ENCODE data around the gene FGFRL1. TPM values are rescaled to one million over a fixed set of nuclear protein-coding genes. Genes with fewer than 3 reads are reported as not detected.
A peak's percentile ranks its signal among the peaks of the same experiment; 100 is the strongest.
"Not testable (repeated sequence)": the region's sequence is repeated elsewhere in the genome, so short reads cannot be mapped to it uniquely, and the experiment has no call there.

Gene FGFRL1
- total and polyA plus RNA-seq, 10 donors: 1.4 to 20.6 (median 9.5) TPM

GRCh38 chr4:973431-974397 lies 37.7 kb upstream of the FGFRL1 start, which contains the start of gene DGKQ:
DGKQ (minus strand) TSS chr4:973569; CDS start chr4:973482, 87 bp downstream.
- intact Hi-C loops (cut with DNase I; ENCODE audit: low total_unique reads): loop anchor here (5.0 kb wide), 1 partner anchor 41 kb away; the partner anchor contains the start of genes GAK and TMEM175
- Histone ChIP-seq H3K27me3 (replicated peaks in 1 of 7) (peaks cover 0 to 5% (median 0%) of the 10 kb centered on the region in 7 donors), H3K4me3 (peak within 1 kb of the TSS; percentile 72 to 95 (median 82)), H3K4me1 (peaks cover 13 to 57% (median 37%) of the 10 kb centered on the region in 6 donors), H3K36me3 (no peaks in the 10 kb centered on the region), H3K9me3 (no peaks in the 10 kb centered on the region), H3K27ac (peak within 1 kb of the TSS in 7 of 8 donors; percentile 7 to 77 (median 51))
- TF ChIP-seq CTCF (IDR thresholded peaks at IDR 0.05 in 8 of 11, conservative IDR thresholded peaks at IDR 0.05 in 3 of 11) (no peak), POLR2A (IDR thresholded peaks at IDR 0.05) (no peak), POLR2AphosphoS5 (IDR thresholded peaks at IDR 0.05) (peak; percentile 15 to 59 (median 58))
- WGBS, 5 donors: 11 to 74% (median 35%) methylated on average over 23 to 123 of the region's 123 CpGs
- DNase-seq: peak; percentile 96

GRCh38 chr4:974668-975067 lies 36.8 kb upstream of the FGFRL1 start:
- H3K4me1 ChIP-seq: peaks cover 13 to 59% (median 45%) of the 10 kb centered on the region in 6 donors
- H3K36me3 ChIP-seq: no peaks in the 10 kb centered on the region
- 90 to 96% (median 96%) methylated on average over 9 of the region's 9 CpGs for WGBS, 5 donors
- no peak overlapping the region for H3K4me3 ChIP-seq
- intact Hi-C loops (cut with DNase I; ENCODE audit: low total_unique reads): loop anchor here (5.0 kb wide), 1 partner anchor 42 kb away; the partner anchor contains the start of genes GAK and TMEM175
- DNase-seq: no peak
- no peak overlapping the region for H3K27ac ChIP-seq
- TF ChIP-seq POLR2A (IDR thresholded peaks at IDR 0.05): no peak
- TF ChIP-seq POLR2AphosphoS5 (IDR thresholded peaks at IDR 0.05): no peak
- TF ChIP-seq CTCF (IDR thresholded peaks at IDR 0.05 in 8 of 11, conservative IDR thresholded peaks at IDR 0.05 in 3 of 11): no peak
- peaks cover 0 to 5% (median 0%) of the 10 kb centered on the region in 7 donors for H3K27me3 ChIP-seq (replicated peaks in 1 of 7)
- no peaks in the 10 kb centered on the region for H3K9me3 ChIP-seq

GRCh38 chr4:976016-976415 lies 35.4 kb upstream of the FGFRL1 start:
- intact Hi-C loops (cut with DNase I; ENCODE audit: low total_unique reads); H3K36me3 ChIP-seq; H3K27me3 ChIP-seq (replicated peaks in 1 of 7); H3K4me3 ChIP-seq; H3K27ac ChIP-seq; H3K9me3 ChIP-seq; DNase-seq: not testable (repeated sequence)
- 94 to 100% (median 97%) methylated on average over 8 to 25 of the region's 25 CpGs; no CpG with 5 or more reads in 1 of the 5 donors for WGBS, 5 donors
- peaks cover 13 to 51% (median 35%) of the 10 kb centered on the region in 6 donors for H3K4me1 ChIP-seq

DNA sequence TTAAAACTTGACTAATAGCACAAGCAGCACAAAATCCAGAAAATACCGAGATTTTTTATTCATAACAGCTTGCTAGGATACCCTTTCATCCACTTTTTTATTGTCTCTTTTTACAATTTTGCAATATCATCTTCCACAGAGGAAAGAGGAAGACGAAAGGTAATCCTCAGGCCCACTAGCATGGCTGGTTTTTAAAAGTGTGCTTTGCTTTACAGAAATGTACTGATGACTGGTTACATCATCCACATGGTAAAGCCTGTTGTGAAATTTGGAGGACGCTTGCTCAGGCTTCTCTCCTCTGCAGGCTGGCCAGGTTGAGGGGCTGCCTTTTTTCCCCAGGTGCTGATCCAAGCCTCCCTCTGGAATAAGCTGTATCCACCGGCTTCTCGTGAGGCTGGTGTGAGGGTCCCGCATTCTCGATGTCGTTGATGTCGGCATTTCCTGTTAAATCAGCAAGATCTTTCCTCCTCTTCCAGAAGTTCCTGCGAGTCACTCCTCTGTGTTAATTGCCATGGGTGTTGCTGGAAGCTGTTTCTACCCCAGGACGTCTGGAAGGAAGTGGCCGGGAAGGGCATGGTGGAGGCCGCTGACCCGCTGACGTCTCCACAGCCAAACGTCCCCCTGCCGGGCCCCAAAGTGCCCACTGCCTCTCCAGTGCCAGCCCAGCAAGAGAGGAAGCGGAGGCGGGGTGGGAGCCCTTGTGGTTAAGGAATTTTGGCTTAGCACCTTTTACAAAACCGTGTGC lies 32.3 kb upstream of the FGFRL1 start:
- Histone ChIP-seq H3K4me3 (no peak overlapping the region), H3K27ac (peak overlapping the region in 6 of 8 donors; percentile 6 to 70 (median 51)), H3K9me3 (no peaks in the 10 kb centered on the region), H3K36me3 (no peaks in the 10 kb centered on the region), H3K27me3 (replicated peaks in 1 of 7) (no peaks in the 10 kb centered on the region), H3K4me1 (peaks cover 0 to 26% (median 10%) of the 10 kb centered on the region in 6 donors)
- DNase-seq: no peak
- TF ChIP-seq POLR2AphosphoS5 (IDR thresholded peaks at IDR 0.05) (peak in 1 of 3 donors; percentile 26), CTCF (IDR thresholded peaks at IDR 0.05 in 8 of 11, conservative IDR thresholded peaks at IDR 0.05 in 3 of 11) (no peak), POLR2A (IDR thresholded peaks at IDR 0.05) (no peak)
- intact Hi-C loops (cut with DNase I; ENCODE audit: low total_unique reads): no loop called here
- WGBS, 5 donors: 33 to 52% (median 35%) methylated on average over 13 to 20 of the region's 20 CpGs

Measured in spleen (tissue), 11 donors.